B cell (primary cell): Measurements from ENCODE around the gene KCNC1.

Experiments
- EZH2 ChIP-seq: IDR thresholded peaks from 2 replicates; pipeline ENCODE4 v1.6.1; 2012; ENCODE audit warnings: borderline replicate concordance, low read depth, mild to moderate bottlenecking, moderate library complexity, low read length; ENCODE audit not compliant: insufficient read depth, poor library complexity, severe bottlenecking
- TF ChIP-seq, protein P1 (sequence below): fragments of 200-600 bp; IDR thresholded peaks from one replicate; pipeline ENCODE4 v1.8.0; 2022; ENCODE audit warnings: antibody characterized with exemption, mild to moderate bottlenecking

DNA sequence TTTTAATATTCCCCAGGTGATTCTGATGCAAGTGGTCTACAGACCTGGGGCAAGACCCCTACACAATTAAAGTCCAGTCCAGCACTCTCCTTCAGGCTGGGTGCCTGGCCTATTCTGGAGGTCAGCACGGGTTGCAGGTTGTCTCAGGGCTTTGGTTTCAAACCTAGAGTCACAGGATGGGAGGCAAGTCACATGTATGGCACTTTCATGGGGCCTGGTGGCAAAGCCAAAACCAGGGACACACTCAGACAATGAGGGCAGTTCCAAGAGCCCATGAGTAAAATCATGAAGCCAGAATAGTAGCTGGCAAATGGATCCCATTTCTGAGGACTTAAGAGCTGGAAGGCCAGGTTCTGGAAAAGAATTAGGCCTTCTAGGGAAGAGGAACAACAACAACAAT lies 96.6 kb downstream of the KCNC1 start:
- TF ChIP-seq, protein P1, sequence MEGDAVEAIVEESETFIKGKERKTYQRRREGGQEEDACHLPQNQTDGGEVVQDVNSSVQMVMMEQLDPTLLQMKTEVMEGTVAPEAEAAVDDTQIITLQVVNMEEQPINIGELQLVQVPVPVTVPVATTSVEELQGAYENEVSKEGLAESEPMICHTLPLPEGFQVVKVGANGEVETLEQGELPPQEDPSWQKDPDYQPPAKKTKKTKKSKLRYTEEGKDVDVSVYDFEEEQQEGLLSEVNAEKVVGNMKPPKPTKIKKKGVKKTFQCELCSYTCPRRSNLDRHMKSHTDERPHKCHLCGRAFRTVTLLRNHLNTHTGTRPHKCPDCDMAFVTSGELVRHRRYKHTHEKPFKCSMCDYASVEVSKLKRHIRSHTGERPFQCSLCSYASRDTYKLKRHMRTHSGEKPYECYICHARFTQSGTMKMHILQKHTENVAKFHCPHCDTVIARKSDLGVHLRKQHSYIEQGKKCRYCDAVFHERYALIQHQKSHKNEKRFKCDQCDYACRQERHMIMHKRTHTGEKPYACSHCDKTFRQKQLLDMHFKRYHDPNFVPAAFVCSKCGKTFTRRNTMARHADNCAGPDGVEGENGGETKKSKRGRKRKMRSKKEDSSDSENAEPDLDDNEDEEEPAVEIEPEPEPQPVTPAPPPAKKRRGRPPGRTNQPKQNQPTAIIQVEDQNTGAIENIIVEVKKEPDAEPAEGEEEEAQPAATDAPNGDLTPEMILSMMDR = no peak
- TF ChIP-seq EZH2 = no peak
